GM19351 (cell line): Measurements from ENCODE around the gene ACP2.

ENCODE experiments used
- ATAC-seq: cut with Tn5 transposase; IDR thresholded peaks from one replicate; pipeline ENCODE4 v1.9.1; 2021; ENCODE audit warnings: mild to moderate bottlenecking, moderate library complexity; ENCODE audit not compliant: unreplicated experiment

Gene ACP2

DNA sequence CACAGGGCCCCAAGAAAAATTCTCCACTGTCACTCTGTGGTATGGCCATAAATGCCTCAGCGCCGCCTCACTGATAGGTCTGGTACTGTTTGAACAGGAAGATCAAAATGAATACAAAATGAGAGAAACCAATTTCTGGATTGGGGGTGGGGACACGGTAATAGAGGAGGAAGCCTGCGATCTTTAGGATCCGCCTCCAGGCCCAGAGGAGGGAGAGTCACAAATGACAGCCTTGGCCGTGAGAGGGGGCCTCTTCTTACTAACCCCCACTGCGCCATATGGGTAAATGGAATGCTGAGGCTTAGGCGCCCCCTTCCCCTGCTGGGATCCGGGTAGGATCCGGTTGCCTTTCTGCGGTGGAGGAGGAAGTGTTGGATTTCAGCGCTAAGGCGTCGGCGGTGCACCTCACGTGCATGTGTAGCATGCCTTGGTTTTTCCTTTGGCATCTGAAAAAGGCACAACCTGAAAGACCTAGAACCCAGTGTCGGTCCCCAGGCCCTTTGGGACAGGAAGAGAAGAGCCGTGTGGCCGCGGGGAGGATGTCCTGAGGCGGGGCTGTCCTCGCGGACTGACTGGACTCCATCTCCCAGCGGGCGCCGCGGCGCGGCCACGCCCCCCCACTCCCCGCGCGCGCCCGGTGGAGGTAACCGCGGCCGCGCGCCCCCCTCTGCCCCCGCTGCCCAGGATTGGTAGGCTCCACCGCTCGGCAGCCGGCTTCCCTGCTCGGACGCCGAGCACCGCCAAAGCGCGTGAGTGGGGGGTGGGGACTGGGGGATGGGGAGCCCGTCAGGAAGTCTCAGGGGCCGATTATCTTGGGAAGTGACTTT is 20.6 kb upstream of the ACP2 start:
- ATAC-seq = peak; percentile 45

DNA sequence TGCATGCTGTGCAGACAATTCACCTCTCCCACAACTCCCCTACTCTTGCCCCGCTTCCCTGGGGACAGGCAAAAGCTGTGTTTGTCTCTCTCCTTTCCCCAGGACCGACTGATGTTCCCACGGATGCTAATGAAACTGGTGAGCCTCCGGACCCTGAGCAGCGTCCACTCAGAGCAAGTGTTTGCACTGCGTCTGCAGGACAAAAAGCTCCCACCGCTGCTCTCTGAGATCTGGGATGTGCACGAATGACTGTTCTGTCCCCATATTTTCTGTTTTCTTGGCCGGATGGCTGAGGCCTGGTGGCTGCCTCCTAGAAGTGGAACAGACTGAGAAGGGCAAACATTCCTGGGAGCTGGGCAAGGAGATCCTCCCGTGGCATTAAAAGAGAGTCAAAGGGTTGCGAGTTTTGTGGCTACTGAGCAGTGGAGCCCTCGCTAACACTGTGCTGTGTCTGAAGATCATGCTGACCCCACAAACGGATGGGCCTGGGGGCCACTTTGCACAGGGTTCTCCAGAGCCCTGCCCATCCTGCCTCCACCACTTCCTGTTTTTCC is 19.9 kb upstream of the ACP2 start:
- no peak for ATAC-seq

DNA sequence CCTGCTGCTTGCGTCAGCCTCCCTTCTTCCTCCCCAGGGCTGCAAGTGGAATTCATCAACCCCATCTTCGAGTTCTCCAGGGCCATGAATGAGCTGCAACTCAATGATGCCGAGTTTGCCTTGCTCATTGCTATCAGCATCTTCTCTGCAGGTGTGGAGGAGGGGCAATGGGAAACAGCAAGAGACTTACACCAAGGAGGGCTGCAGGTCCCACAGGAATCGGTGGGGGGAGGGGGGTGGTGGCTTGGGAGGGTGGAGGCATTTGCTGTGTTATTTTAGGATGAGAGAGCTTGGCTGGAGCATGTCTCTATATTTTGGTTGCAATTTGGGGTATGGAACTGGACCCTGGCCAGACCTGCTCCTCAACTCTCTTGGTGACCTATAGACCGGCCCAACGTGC is 19.3 kb upstream of the ACP2 start:
- ATAC-seq = no peak

DNA sequence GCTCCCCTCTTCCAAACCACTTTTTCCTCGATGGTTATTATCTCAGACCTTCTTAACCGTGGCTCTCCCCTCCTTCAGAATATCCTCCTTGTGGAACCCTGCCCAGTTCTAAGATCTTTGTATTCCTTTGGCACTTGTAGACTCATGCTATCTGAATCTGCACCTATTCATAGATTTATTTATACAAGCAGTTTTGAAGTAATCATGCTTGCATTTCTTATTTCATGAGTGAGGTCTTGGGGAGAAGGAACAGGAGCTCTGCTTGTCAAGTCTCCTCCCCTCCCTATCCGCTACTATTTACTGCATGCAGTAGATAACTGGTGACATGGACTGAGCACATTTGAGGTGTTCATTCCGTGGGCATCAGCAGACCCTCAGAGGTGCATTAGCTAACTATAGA is 15.9 kb upstream of the ACP2 start:
- no peak for ATAC-seq

DNA sequence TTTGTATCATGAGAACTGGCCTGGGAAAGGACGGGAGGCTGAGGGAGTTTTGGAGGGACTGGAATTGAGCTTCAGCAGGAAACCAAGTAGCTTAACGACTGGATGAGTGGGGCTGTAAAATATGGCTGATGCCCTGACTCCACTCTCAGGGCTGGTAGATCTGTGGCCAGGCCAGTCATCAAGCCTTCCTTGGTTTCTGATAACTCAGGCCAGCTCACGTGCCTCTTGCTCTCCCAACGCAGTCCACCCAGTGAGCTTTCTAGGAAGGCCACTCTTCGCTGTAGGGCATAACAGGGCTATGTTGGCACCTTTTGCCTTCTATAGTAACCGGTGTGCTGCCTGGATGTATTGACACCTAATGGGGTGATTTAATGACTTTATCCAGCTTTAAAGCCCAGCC is 15.5 kb upstream of the ACP2 start:
- ATAC-seq = no peak

DNA sequence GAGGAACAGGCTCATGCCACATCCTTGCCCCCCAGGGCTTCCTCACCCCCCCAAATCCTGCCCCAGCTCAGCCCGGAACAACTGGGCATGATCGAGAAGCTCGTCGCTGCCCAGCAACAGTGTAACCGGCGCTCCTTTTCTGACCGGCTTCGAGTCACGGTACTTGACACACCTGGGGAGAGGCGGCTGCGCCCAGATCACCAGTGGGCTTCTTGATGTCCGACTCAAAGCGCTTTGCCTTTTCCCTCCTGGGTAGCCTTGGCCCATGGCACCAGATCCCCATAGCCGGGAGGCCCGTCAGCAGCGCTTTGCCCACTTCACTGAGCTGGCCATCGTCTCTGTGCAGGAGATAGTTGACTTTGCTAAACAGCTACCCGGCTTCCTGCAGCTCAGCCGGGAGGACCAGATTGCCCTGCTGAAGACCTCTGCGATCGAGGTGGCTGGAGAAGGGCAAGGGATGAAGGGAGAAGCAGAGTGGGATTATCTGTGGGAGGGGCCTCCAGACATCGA is 12.7 kb upstream of the ACP2 start:
- no peak for ATAC-seq

DNA sequence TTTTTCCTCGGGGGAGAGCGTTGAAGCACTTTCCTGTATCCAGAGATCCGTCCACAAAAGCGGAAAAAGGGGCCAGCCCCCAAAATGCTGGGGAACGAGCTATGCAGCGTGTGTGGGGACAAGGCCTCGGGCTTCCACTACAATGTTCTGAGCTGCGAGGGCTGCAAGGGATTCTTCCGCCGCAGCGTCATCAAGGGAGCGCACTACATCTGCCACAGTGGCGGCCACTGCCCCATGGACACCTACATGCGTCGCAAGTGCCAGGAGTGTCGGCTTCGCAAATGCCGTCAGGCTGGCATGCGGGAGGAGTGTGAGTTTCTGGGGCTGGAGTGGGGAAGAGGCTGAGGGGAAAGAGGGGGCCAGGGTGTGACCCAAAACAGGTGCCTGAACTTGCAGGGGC is 11.8 kb upstream of the ACP2 start:
- no peak for ATAC-seq

DNA sequence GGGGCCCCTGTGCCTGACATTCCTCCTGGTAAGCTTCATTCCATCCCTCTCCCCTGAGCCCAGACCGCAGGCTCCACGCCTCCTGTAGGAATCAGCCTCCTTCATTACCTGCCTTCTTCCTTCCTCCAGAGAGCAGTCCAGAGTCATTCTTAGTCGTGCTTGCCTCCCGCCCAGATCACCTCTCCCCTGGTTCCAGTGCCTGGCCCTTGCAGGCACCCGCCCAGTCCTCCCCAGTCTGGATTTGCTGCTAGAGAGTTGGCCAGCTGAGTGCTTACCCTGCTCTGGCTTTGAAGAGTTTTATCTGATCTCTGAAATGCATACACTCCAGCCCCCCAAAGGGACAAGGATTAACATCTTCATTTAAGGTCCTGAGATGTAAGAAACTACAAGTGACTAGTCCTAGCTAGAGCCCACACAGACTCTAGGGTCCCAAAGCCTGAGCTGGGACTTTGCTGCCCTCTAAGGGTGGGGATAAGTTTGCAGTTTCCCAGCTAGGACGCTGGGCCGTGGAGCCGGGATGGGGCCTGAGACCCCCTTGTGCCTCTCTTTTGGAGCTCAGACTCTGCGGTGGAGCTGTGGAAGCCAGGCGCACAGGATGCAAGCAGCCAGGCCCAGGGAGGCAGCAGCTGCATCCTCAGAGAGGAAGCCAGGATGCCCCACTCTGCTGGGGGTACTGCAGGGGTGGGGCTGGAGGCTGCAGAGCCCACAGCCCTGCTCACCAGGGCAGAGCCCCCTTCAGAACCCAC is 10.8 kb upstream of the ACP2 start:
- ATAC-seq = no peak

DNA sequence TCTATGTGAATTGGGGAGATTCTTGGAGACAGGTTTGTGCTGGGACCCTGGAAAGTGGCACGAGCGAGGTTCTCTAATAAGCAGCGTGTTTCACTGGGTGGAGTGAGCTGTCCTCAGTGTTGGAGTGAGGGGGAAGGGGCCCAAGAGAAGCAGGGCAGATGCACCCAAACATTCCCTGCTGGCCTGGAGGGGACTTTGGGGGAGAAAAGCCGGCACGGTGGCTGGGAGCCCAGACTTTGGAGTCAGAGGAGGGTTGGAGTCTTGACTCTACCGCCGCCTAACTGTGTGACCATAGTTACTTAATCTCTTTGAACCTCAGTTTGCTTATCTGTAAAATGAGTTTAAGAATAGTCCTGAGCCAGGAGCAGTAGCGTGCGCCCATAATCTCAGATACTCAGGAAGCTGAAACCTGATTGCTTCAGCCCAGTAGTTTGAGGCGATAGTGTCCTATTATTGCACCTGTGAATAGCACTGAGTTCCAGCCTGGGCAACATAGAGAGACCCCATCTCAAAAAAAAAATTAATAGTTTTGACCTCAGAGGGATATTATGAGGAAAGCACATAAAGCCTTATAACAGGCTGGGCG is 9.8 kb upstream of the ACP2 start:
- no peak for ATAC-seq

DNA sequence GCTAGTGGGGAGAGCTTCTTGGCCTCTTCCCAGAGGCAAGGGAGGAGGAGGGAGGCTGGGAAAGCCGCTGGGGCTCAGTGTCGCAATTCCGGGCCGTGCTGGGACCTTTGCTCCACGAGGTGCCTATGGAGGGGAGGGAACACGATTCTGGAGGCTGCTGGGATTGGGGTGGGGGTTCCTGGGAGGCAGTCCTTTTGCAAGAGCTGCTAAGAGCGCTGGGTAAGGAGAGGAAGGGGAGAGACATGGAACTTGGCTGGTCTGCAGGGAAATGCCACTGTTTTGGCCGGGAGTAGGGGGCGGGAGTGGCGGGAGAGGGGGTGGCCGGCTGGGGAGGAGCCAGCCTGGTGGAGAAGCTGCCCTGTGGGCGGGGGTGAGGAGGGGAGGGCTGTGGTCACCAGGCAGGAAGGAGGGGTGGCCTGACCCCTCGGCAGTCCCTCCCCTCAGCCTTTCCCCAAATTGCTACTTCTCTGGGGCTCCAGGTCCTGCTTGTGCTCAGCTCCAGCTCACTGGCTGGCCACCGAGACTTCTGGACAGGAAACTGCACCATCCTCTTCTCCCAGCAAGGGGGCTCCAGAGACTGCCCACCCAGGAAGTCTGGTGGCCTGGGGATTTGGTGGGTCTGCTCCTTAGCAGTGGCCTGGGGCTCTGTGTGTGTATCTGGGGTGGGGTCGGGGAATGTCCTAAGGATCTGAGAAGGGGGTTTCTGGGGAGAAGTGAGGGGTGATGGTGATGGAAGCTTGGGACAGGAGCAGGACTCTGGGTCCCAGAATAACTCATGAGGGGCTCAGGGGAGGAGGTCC is 9.1 kb upstream of the ACP2 start, which contains the start of gene NR1H3:
Gene NR1H3 (plus strand): TSS at position 480 of the 800 bp plus-strand sequence. CDS start 1,221 bp downstream, outside the sequence.
- no peak for ATAC-seq

DNA sequence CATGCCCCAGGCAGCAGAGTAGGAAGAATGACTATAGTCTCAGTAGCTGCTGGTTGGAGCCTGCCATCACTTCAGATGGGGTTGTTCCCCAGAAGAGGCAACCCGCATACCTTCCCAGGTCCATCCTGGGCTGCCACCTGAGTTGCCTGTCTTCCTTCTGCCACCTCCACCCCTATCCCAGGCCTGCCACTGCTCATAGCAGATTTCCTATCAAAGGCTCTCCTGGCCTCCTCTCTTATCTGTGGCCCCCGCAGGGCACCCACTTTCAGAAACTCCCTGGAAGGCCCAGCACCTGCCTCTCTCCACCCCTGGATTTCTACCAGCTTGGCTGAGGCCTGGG is 8.5 kb upstream of the ACP2 start:
- no peak for ATAC-seq

DNA sequence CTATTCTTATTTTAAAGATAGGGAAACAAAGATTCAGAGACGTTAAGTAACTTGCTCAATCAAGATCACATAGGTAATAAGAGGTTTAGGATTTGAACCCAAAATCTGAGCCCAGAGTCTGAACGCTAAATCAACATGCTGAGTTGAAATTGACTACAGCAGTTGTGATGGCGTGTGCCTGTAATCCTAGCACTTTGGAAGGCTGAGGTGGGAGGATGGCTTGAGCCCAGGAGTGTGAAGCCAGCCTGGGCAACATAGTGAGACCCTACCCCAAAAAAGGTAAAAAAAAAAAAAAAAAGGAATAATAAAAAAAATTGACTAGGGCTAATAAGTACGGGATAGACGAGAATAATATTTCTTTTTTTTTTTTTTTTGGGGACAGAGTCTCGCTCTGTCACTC is 7.8 kb upstream of the ACP2 start:
- ATAC-seq = no peak

DNA sequence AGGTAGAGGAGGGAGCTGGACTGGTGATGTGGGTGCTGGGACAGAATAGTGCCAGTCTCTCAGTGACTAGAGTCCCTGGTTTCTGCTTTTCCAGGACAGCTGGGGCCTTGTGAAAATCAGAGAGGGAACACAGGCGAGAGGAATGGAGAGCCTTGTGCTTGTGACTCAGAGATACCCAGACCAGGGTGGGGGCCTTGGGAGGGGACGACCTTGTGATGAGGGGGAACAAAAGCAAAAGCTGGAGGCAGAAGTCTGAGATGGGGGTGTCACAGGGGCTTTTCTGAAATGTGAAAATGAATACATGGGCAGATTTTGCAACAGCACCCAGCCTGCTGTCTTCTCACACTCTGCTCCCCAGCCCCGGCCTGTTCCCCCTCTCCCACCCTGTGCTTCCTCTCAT is 5.8 kb upstream of the ACP2 start:
- ATAC-seq = no peak

DNA sequence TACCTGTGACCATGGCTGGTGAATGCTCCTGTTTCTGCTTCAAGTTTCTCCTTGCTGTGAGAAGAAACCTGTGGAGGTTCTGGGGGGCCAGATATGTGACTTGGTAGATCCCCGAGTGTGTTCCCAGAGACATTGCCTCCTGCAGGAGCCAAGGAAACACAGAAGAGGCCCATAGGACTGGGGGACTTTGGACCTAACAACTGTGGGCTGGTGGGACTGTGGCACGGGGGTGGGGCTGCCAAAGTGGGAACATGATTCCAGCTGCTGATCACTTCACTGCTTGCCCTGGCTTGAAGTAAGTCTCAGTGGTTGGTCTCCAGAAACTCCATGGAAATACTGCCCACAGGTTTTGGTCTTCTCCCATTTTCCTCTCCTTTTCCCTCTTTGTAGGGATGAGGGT is 5.0 kb upstream of the ACP2 start:
- no peak for ATAC-seq

DNA sequence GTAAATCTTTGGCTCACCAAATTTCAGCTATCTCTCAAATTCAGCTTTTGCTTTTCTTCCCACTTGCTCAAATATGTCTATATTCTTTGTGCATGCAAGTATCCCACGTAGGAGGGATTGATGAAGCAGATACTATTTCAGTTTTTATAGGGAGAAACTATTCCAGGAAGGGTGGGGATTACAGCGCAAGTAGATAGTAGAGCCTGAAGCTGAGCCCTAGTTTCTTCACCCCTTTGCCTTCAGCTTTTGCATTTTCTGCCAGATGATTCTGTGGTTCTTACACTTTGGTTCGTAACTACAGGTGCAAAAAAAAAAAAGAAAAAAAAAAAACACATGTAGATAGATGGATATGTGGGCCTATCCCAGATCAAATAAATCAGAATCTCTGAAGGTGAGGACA is 3.1 kb upstream of the ACP2 start:
- ATAC-seq = no peak

DNA sequence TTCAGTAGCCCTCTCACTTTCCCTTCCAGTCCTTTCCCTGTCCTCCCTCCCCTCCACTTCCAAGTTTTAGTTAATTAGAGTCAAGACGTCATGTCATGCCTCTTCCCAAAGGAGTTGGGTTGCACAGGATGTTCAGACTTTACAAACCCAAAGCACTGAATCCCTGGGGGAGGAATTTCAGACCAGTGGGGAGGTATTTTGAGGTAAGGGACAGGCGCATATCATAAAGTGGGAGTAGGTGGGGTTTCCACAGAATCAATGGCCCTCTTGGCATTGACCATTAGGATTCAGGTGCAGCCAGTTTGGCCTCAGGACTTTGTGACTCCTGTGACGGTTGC is 733 bp upstream of the ACP2 start:
- ATAC-seq = no peak

DNA sequence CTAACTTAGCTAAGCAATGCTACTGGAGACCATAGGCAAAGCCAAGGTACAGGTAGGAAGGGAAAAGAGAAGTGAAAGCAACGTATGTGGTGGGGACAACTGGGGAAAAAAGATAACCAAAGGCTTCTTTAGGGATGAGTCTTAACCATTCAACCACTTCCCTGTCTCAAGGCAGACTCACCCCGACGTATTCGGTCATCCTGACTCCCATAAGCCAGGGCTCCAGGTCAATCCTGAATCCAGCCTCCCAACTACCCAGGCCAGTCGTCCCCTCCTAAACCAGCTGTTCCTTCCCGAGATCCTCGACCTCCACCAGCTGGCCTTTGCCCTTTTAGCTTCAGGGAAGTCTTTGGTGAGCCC is 330 bp downstream of the ACP2 start:
- ATAC-seq = peak; percentile 22

DNA sequence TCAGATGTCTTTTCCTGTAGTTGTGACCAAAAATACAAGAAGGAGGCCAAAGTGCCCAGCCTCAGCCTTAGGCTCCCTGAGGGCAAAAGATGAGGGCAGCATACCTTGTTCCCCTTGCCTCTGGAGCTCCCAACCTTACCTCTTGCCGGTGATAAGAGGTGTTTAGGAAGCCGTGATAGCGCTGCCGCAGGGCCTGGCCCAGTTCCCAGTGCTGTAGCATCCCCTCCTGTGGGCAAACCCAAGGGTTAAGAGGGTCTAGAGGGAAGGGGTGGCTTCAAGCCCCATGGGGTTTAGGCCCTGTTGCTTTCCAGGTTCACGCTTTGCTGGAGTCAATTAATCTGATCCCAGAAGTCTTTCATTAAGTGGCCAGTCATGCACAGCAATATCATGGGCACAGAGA is 1.1 kb downstream of the ACP2 start:
- ATAC-seq = no peak

DNA sequence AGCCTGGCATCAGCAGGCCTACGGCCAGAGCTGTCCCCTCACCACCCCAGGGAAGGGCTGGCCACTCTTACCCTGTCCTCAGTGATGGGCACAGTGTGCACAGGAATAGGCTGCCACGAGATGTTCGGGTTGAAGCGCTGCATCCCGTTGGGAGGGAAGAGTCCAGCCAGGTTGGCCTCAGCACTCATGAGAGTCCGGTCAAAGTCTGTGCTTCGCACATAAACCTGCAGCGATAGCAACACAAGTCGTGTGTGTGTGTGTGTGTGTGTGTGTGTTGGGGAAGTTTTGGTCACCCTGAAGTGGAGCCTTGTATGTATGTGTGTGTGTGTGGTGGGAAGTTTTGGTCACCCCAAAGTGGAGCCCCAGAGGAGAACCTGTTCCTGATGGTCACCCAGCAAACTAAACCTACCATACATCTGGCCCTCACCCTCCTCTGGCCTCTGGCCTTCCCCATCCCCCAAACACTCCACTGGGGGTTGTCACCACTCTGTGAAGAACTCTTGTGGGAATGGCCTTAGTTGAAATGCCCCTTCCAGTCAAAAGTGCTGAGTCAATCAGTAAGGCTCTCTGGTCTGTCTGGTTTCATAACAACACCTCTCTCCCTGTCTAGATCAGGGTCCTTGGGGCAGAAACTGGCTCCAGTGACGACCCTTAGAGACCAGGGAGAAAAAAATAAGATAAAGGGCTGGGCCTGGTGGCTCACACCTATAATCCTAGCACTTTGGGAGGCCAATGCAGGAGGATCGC is 2.8 kb downstream of the ACP2 start:
- no peak for ATAC-seq
